Naive thymus-derived CD4-positive, alpha-beta T cell (primary cell): ENCODE data around the gene CCDC85B. TPM values are rescaled to one million over a fixed set of nuclear protein-coding genes. Genes with fewer than 3 reads are reported as not detected.

Experiments used
- ATAC-seq: fragments of 150-1000 bp; cut with Tn5 transposase; 2 replicates; pipeline ENCODE4 v1.10.0; 2021; ENCODE audit warnings: mild to moderate bottlenecking, moderate library complexity
- CTCF ChIA-PET: fragments of 350-600 bp; sonication (Branson Sonifier 250); formaldehyde crosslinking; loops from one replicate; lab custom pipeline; 2021; ENCODE audit warnings: antibody characterized with exemption; lab: Charles Lee
- POLR2A ChIA-PET: fragments of 350-600 bp; sonication (Branson Sonifier 250); formaldehyde crosslinking; loops from one replicate; lab custom pipeline; 2021; ENCODE audit warnings: antibody characterized with exemption, inconsistent platforms; lab: Charles Lee
- DNase-seq, 9 donors: peaks; one replicate each; pipeline versions ENCODE4 v3.0.0 to v3.0.0-alpha.2; 2020 to 2022; ENCODE audit warnings: mixed read lengths in 1 of 9
- H3K27ac ChIP-seq: one replicate; pipeline ENCODE4 v1.7.0; 2013; ENCODE audit warnings: mild to moderate bottlenecking, low read depth, low read length, moderate library complexity
- H3K27me3 ChIP-seq, 2 donors: one replicate each; pipeline ENCODE4 v1.7.0; 2013; ENCODE audit warnings: low read length in 2 of 2, mild to moderate bottlenecking in 2 of 2, moderate library complexity in 2 of 2; ENCODE audit not compliant: control insufficient read depth in 2 of 2, insufficient read depth in 2 of 2
- H3K36me3 ChIP-seq, 3 experiments: 1 replicate in 2 of 3; 2 replicates in 1 of 3; pipeline ENCODE4 v1.7.0; 2013; ENCODE audit warnings: low read length in 3 of 3, mild to moderate bottlenecking in 3 of 3, moderate library complexity in 1 of 3; ENCODE audit not compliant: insufficient read depth in 3 of 3, control insufficient read depth in 2 of 3
- H3K4me1 ChIP-seq, 2 donors: one replicate each; pipeline ENCODE4 v1.7.0; 2013; ENCODE audit warnings: low read length in 2 of 2, mild to moderate bottlenecking in 2 of 2, moderate library complexity in 1 of 2; ENCODE audit not compliant: control insufficient read depth in 2 of 2, insufficient read depth in 2 of 2
- H3K4me3 ChIP-seq: 2 replicates; pipeline ENCODE4 v1.7.0; 2013; ENCODE audit warnings: mild to moderate bottlenecking, low read length
- H3K9me3 ChIP-seq, 3 experiments: 1 replicate in 2 of 3; 2 replicates in 1 of 3; pipeline ENCODE4 v1.7.0; 2013; ENCODE audit warnings: low read length in 3 of 3; ENCODE audit not compliant: control insufficient read depth in 2 of 3
- H3K27ac Mint-ChIP-seq, 9 donors: one replicate each; pipeline ENCODE4 v1.8.0; 2020 to 2022; ENCODE audit warnings: mixed read lengths in 9 of 9, mild to moderate bottlenecking in 8 of 9, moderate library complexity in 5 of 9, inconsistent platforms in 2 of 9
- H3K27me3 Mint-ChIP-seq, 5 donors: one replicate each; pipeline ENCODE4 v1.8.0; 2021 to 2022; ENCODE audit warnings: mixed read lengths in 5 of 5, mild to moderate bottlenecking in 1 of 5
- H3K36me3 Mint-ChIP-seq, 5 donors: one replicate each; pipeline ENCODE4 v1.8.0; 2020 to 2022; ENCODE audit warnings: mixed read lengths in 5 of 5, mild to moderate bottlenecking in 3 of 5, inconsistent platforms in 1 of 5
- H3K4me1 Mint-ChIP-seq, 7 donors: one replicate each; pipeline ENCODE4 v1.8.0; 2020 to 2022; ENCODE audit warnings: mixed read lengths in 7 of 7, mild to moderate bottlenecking in 3 of 7, inconsistent platforms in 1 of 7
- H3K4me3 Mint-ChIP-seq, 10 donors: one replicate each; pipeline ENCODE4 v1.8.0; 2020 to 2022; ENCODE audit warnings: mild to moderate bottlenecking in 10 of 10, mixed read lengths in 10 of 10, moderate library complexity in 6 of 10, inconsistent platforms in 2 of 10
- H3K9me3 Mint-ChIP-seq, 11 donors: one replicate each; pipeline ENCODE4 v1.8.0; 2020 to 2022; ENCODE audit warnings: mixed read lengths in 11 of 11, mild to moderate bottlenecking in 4 of 11, inconsistent platforms in 1 of 11, moderate library complexity in 1 of 11
- intact Hi-C, 2 donors: fragments of 100-400 bp; cut with micrococcal nuclease; formaldehyde crosslinking; loops; one replicate each; pipeline ENCODE4 v1.15.1; 2023
- polyA plus RNA-seq, 2 donors: library from polyadenylated mRNA; unstranded; fragments of 300-500 nt; fragmentation: Illumina TruSeq; gene quantifications; one replicate each; pipeline ENCODE4 v1.2.3, GENCODE V29; 2021
- total RNA-seq, 6 experiments: library from RNA in 5 of 6; stranded (reverse) in 5 of 6; gene quantifications; 1 replicate in 5 of 6; 2 replicates in 1 of 6; pipeline ENCODE4 v1.2.3 and lab custom pipeline; 2021 to 2026

CCDC85B gene
- total and polyA plus RNA-seq, 7 experiments from 2014 or later = 21.1 to 85.0 (median 27.4) TPM

DNA sequence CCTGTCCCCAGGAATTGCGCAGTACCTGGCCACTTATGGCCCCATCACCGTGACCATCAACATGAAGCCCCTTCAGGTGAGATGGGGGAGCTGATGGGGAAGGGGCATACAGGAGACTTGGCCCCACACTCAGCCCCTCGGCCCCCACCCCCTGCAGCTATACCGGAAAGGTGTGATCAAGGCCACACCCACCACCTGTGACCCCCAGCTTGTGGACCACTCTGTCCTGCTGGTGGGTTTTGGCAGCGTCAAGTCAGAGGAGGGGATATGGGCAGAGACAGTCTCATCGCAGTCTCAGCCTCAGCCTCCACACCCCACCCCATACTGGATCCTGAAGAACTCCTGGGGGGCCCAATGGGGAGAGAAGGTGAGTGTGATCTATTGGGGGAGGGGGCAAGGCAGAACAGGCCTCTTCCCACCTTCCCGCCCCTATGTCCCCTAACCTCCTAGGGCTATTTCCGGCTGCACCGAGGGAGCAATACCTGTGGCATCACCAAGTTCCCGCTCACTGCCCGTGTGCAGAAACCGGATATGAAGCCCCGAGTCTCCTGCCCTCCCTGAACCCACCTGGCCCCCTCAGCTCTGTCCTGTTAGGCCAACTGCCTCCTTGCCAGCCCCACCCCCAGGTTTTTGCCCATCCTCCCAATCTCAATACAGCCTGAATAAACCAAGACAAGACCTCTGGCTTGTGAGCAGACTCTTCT, 7.3 kb upstream of the CCDC85B start:
- Histone ChIP-seq H3K36me3 (peaks cover 0 to 27% (median 0%) of the 10 kb centered on the region in 3 experiments), H3K4me1 (peaks cover 38 to 40% of the 10 kb centered on the region in 2 donors), H3K4me3 (no peak overlapping the region), H3K27me3 (no peaks in the 10 kb centered on the region), H3K27ac (no peak overlapping the region), H3K9me3 (no peaks in the 10 kb centered on the region)
- Mint-ChIP-seq H3K36me3 (peaks cover 0 to 10% (median 3%) of the 10 kb centered on the region in 5 donors), H3K4me3 (no peak overlapping the region), H3K4me1 (peaks cover 20 to 64% (median 38%) of the 10 kb centered on the region in 7 donors), H3K27ac (peak overlapping the region in 3 of 9 donors; percentile 14 to 93 (median 68)), H3K9me3 (peaks cover 0 to 1% (median 0%) of the 10 kb centered on the region in 11 donors), H3K27me3 (no peaks in the 10 kb centered on the region)
- DNase-seq (peak in 1 of 9 donors; percentile 7), ATAC-seq (no peak)
- ChIA-PET POLR2A (interaction anchor here (12.3 kb wide), 1 partner anchor 20 kb away, joined by 316 read pairs; the partner anchor contains the start of genes CFL1 and MUS81), CTCF (interaction anchor here (0.8 to 9.0 kb wide), 13 partner anchors 12 to 270 kb away, joined by 3 to 159 read pairs (median 7); partner anchors contain the start of genes AP5B1, CFL1, MUS81 and SNX32)
- intact Hi-C loops = no loop called here

DNA sequence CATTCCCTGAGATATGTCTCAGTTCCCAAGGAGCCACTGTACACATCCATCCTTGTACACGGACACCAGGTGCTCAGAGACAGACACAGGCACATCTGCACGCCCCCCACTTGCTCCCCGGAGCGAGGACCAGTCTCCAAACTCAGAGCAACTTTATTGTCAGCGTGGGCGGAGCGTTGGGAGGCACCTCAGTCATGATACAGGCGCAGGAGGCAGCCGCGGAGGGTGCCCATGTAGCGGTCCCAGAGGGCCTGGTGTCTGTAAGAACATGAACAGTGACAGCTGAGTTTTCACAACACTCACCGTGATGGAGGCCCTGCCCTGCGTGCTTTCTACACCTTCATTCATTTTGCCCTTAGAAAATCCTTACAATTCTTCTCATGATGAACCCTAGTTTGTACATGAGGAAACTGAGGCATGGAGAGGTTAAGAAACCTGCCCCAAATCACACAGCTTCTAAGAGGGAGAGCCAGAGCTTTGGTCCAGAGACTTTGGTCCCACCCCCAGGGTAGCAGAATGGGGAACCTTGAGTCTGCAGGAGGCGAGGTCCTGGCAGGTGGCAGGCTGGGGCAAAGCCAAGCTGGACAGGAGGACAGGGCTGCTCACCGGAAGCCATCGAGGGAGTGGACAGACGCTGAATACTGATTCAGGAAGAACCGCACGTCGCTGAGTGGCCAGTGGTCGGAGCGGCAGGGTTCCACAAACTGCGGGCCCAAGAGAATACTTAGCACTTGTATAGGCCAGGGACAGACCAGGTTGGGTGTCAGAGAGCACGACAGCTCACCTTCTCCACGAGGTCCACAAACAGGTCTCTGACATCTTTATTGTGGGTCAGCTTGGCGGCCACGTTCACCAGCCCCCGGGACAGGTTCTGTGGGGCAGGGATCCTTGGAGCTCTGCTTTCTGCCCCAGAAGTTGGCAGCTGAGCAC, 6.4 kb upstream of the CCDC85B start:
- Histone ChIP-seq H3K4me3 (no peak overlapping the region), H3K9me3 (no peaks in the 10 kb centered on the region), H3K27me3 (no peaks in the 10 kb centered on the region), H3K36me3 (peaks cover 0 to 27% (median 0%) of the 10 kb centered on the region in 3 experiments), H3K27ac (peak overlapping the region; percentile 14), H3K4me1 (peaks cover 35 to 36% of the 10 kb centered on the region in 2 donors)
- peaks cover 0 to 3% (median 0%) of the 10 kb centered on the region in 11 donors for H3K9me3 Mint-ChIP-seq
- peaks cover 0 to 11% (median 3%) of the 10 kb centered on the region in 5 donors for H3K36me3 Mint-ChIP-seq
- DNase-seq = peak in 1 of 9 donors; percentile 11
- ATAC-seq = no peak
- peaks cover 26 to 65% (median 40%) of the 10 kb centered on the region in 7 donors for H3K4me1 Mint-ChIP-seq
- CTCF ChIA-PET = interaction anchor here (0.6 to 9.0 kb wide), 30 partner anchors 10 to 271 kb away, joined by 3 to 159 read pairs (median 5); partner anchors contain the start of genes AP5B1, CFL1, KAT5 and MUS81
- POLR2A ChIA-PET = interaction anchor here (0.8 to 12.3 kb wide), 10 partner anchors 10 to 231 kb away, joined by 3 to 316 read pairs (median 6); partner anchors contain the start of genes C11orf68, CFL1, KAT5 and MUS81
- intact Hi-C loops = loop anchor here (1.0 kb wide), 6 partner anchors 11 to 173 kb away; partner anchors contain the start of gene MUS81 (in 2 of the 2)
- no peaks in the 10 kb centered on the region for H3K27me3 Mint-ChIP-seq
- peak overlapping the region in 1 of 10 donors; percentile 29 for H3K4me3 Mint-ChIP-seq
- peak overlapping the region in 8 of 9 donors; percentile 70 to 93 (median 80) for H3K27ac Mint-ChIP-seq

DNA sequence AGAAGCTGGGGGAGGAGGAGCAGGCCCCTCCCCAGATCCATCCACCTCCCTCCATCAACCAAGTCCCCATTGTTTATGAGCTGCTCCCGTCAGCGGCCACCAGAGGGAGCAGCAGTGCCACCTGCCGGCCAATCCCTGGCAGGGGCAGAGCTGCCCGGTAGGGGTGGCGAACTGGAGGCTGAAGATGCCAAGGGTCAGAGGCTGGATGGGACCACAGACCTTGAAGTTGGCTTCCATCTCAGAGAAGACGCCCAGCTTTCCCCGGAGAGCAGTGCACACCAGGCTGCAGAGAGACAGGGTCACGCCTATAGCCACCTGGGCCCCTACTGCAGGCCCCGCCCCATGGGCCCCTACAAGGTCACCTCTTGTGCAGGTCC, 5.8 kb upstream of the CCDC85B start:
- Histone ChIP-seq H3K9me3 (no peaks in the 10 kb centered on the region), H3K27me3 (no peaks in the 10 kb centered on the region), H3K27ac (peak overlapping the region; percentile 9), H3K4me3 (no peak overlapping the region), H3K36me3 (peaks cover 0 to 27% (median 0%) of the 10 kb centered on the region in 3 experiments), H3K4me1 (peaks cover 33 to 35% of the 10 kb centered on the region in 2 donors)
- Mint-ChIP-seq H3K36me3 (peaks cover 0 to 11% (median 3%) of the 10 kb centered on the region in 5 donors), H3K27ac (peak overlapping the region in 8 of 9 donors; percentile 70 to 93 (median 80)), H3K4me1 (peaks cover 29 to 65% (median 41%) of the 10 kb centered on the region in 7 donors), H3K9me3 (peaks cover 0 to 3% (median 0%) of the 10 kb centered on the region in 11 donors), H3K4me3 (peak overlapping the region in 3 of 10 donors; percentile 29 to 63 (median 58)), H3K27me3 (no peaks in the 10 kb centered on the region)
- CTCF ChIA-PET = interaction anchor here (0.6 to 9.0 kb wide), 32 partner anchors 10 to 272 kb away, joined by 3 to 159 read pairs (median 4); partner anchors contain the start of genes AP5B1, CFL1, KAT5 and MUS81
- intact Hi-C loops = loop anchor here (1.0 kb wide), 6 partner anchors 11 to 173 kb away; partner anchors contain the start of gene MUS81 (in 2 of the 2)
- ATAC-seq = peak; percentile 74
- POLR2A ChIA-PET = interaction anchor here (0.6 to 12.3 kb wide), 14 partner anchors 11 to 231 kb away, joined by 3 to 316 read pairs (median 4); partner anchors contain the start of genes BANF1, C11orf68, CFL1 and EIF1AD
- DNase-seq = peak; percentile 68 to 87 (median 80)

- DNase-seq (no peak), ATAC-seq (no peak)
- Histone ChIP-seq H3K9me3 (no peaks in the 10 kb centered on the region), H3K36me3 (peaks cover 0 to 27% (median 0%) of the 10 kb centered on the region in 3 experiments), H3K4me3 (no peak overlapping the region), H3K27me3 (no peaks in the 10 kb centered on the region), H3K4me1 (peaks cover 32 to 39% of the 10 kb centered on the region in 2 donors), H3K27ac (peak overlapping the region; percentile 9)
- ChIA-PET CTCF (interaction anchor here (0.6 to 9.0 kb wide), 25 partner anchors 10 to 177 kb away, joined by 3 to 159 read pairs (median 6); partner anchors contain the start of genes AP5B1, CFL1, KAT5 and MUS81), POLR2A (interaction anchor here (0.6 to 12.3 kb wide), 14 partner anchors 11 to 191 kb away, joined by 3 to 316 read pairs (median 4); partner anchors contain the start of genes BANF1, C11orf68, CFL1 and EIF1AD)
- H3K4me3 Mint-ChIP-seq = peak overlapping the region in 1 of 10 donors; percentile 53
- H3K9me3 Mint-ChIP-seq = peaks cover 0 to 3% (median 0%) of the 10 kb centered on the region in 11 donors
- intact Hi-C loops = no loop called here
- peak overlapping the region in 6 of 9 donors; percentile 49 to 93 (median 82) for H3K27ac Mint-ChIP-seq
- H3K4me1 Mint-ChIP-seq = peaks cover 32 to 65% (median 44%) of the 10 kb centered on the region in 7 donors
- no peaks in the 10 kb centered on the region for H3K27me3 Mint-ChIP-seq
- peaks cover 0 to 11% (median 3%) of the 10 kb centered on the region in 5 donors for H3K36me3 Mint-ChIP-seq
Observed at GRCh38 chr11:65885231-65885630, 5.2 kb upstream of the CCDC85B start.

DNA sequence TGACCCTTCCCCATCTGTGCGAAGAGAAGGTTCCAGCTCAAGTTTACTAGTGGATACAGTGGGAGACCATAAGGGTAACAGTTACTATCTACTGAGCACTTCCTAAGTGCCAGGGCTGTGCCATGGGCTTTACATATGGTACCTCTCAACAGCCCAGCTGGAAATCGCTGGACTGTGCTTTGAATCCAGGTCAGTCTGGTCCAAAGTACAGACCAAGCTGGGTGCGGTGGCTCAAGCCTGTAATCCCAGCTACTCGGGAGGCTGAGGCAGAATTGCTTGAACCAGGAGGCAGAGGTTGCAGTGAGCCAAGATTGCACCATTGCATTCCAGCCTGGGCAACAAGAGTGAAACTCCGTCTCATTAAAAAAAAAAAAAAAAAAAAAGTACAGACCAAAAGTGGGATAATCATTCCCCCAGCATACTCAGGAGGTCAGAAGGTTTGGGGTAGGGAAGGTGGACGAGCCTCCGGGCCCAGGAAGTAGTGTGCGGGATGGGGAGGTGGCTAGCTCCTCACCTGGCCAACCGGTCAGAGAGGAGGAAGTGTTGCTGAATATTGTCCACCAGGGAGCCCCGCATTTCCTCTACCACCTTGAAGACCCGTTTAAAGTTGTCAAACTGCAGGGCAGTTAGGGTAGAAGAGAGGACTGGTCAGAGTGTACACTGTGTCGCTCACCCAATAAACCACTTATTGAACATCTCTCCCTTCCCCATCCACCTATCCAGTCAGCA, 4.5 kb upstream of the CCDC85B start:
- no peaks in the 10 kb centered on the region for H3K9me3 ChIP-seq
- H3K4me1 Mint-ChIP-seq = peaks cover 35 to 59% (median 42%) of the 10 kb centered on the region in 7 donors
- no peak overlapping the region for H3K4me3 ChIP-seq
- CTCF ChIA-PET = interaction anchor here (0.8 to 9.0 kb wide), 16 partner anchors 9 to 178 kb away, joined by 3 to 159 read pairs (median 8); partner anchors contain the start of genes CFL1, MUS81 and SNX32
- DNase-seq = peak in 1 of 9 donors; percentile 5
- no peaks in the 10 kb centered on the region for H3K27me3 ChIP-seq
- peaks cover 0 to 27% (median 0%) of the 10 kb centered on the region in 3 experiments for H3K36me3 ChIP-seq
- H3K4me3 Mint-ChIP-seq = peak overlapping the region in 6 of 10 donors; percentile 88 to 97 (median 92)
- no peak for ATAC-seq
- intact Hi-C loops = no loop called here
- H3K27me3 Mint-ChIP-seq = no peaks in the 10 kb centered on the region
- POLR2A ChIA-PET = interaction anchor here (0.6 to 12.3 kb wide), 13 partner anchors 12 to 190 kb away, joined by 3 to 316 read pairs (median 4); partner anchors contain the start of genes BANF1, CFL1, DRAP1 and EIF1AD
- H3K4me1 ChIP-seq = peaks cover 26 to 33% of the 10 kb centered on the region in 2 donors
- peaks cover 0 to 11% (median 3%) of the 10 kb centered on the region in 5 donors for H3K36me3 Mint-ChIP-seq
- H3K9me3 Mint-ChIP-seq = peaks cover 0 to 3% (median 0%) of the 10 kb centered on the region in 11 donors
- H3K27ac ChIP-seq = no peak overlapping the region
- peak overlapping the region in 8 of 9 donors; percentile 9 to 99 (median 74) for H3K27ac Mint-ChIP-seq
